Choroid plexus epithelial cell (primary cell): ENCODE data around the gene ORC3.
"Not testable (repeated sequence)": the region's sequence is repeated elsewhere in the genome, so short reads cannot be mapped to it uniquely, and the experiment has no call there.

Source experiments
- DNase-seq: peaks from one replicate; pipeline ENCODE4 v3.0.0-alpha.2; 2010; ENCODE audit warnings: low read depth
- H3K4me3 ChIP-seq: 2 replicates; pipeline ENCODE4 v1.5.1; 2011; ENCODE audit warnings: low read depth, mild to moderate bottlenecking, control low read depth, low read length, moderate library complexity
- CTCF ChIP-seq: conservative IDR thresholded peaks from 2 replicates; pipeline ENCODE4 v1.5.1; 2011; ENCODE audit warnings: low read depth, mild to moderate bottlenecking, control low read depth, inconsistent platforms, low read length, moderate library complexity

The ORC3 gene

GRCh38 chr6:87590417-87590880 lies 514 bp downstream of the ORC3 start:
- peak overlapping the region; percentile 95 for H3K4me3 ChIP-seq
- no peak for DNase-seq
- TF ChIP-seq CTCF, result no peak

- no peak for TF ChIP-seq CTCF
Measured at GRCh38 chr6:87590990-87591389, 1.1 kb downstream of the ORC3 start.

GRCh38 chr6:87600576-87600975 lies 10.6 kb downstream of the ORC3 start:
- TF ChIP-seq CTCF, result no peak
- no peak overlapping the region for H3K4me3 ChIP-seq
- no peak for DNase-seq

More at GRCh38 chr6:87590990-87591389, 1.1 kb downstream of the ORC3 start:
- peak overlapping the region; percentile 95 for H3K4me3 ChIP-seq
- no peak for DNase-seq

- no peak for TF ChIP-seq CTCF
- H3K4me3 ChIP-seq, result no peak overlapping the region
- DNase-seq, result no peak
Measured at GRCh38 chr6:87606199-87606598, 16.3 kb downstream of the ORC3 start.

GRCh38 chr6:87608802-87609201 lies 18.9 kb downstream of the ORC3 start:
- DNase-seq, result no peak
- no peak for TF ChIP-seq CTCF
- H3K4me3 ChIP-seq, result no peak overlapping the region

GRCh38 chr6:87613018-87613417 lies 23.1 kb downstream of the ORC3 start:
- DNase-seq, H3K4me3 ChIP-seq: not testable (repeated sequence)

- TF ChIP-seq CTCF, result no peak
- no peak overlapping the region for H3K4me3 ChIP-seq
- DNase-seq, result no peak
Measured at GRCh38 chr6:87617405-87617804, 27.5 kb downstream of the ORC3 start.

- TF ChIP-seq CTCF, result no peak
- peak; percentile 35 for DNase-seq
- no peak overlapping the region for H3K4me3 ChIP-seq
Measured at GRCh38 chr6:87618531-87618930, 28.6 kb downstream of the ORC3 start.
